Mesenchymal stem cell (in vitro differentiated cells and primary cell): Measurements from ENCODE around the gene CAMK2A.

Experiments used
- DNase-seq: peaks from one replicate; pipeline ENCODE4 v3.0.0-alpha.2; 2013
- H2AFZ ChIP-seq: one replicate; pipeline ENCODE4 v1.6.1; 2013; ENCODE audit warnings: low read depth, mild to moderate bottlenecking, control low read depth, inconsistent platforms, low read length, moderate library complexity
- H2AK5ac ChIP-seq: 2 replicates; pipeline ENCODE4 v1.6.1; 2013; ENCODE audit warnings: low read length, moderate library complexity, mild to moderate bottlenecking, inconsistent platforms; ENCODE audit not compliant: severe bottlenecking
- H2BK120ac ChIP-seq: one replicate; pipeline ENCODE4 v1.6.1; 2013; ENCODE audit warnings: low read depth, mild to moderate bottlenecking, inconsistent platforms, low read length, moderate library complexity
- H2BK12ac ChIP-seq, 2 experiments: one replicate each; pipeline ENCODE4 v1.6.1; 2013; ENCODE audit warnings: inconsistent platforms in 2 of 2, low read length in 2 of 2, mild to moderate bottlenecking in 2 of 2, moderate library complexity in 2 of 2, control low read depth in 1 of 2
- H2BK15ac ChIP-seq: one replicate; pipeline ENCODE4 v1.6.1; 2013; ENCODE audit warnings: mild to moderate bottlenecking, low read depth, inconsistent platforms; ENCODE audit not compliant: poor library complexity, severe bottlenecking
- H2BK5ac ChIP-seq: 2 replicates; pipeline ENCODE4 v1.6.1; 2013; ENCODE audit warnings: low read depth, mild to moderate bottlenecking, low read length, control low read depth, inconsistent platforms; ENCODE audit not compliant: poor library complexity, severe bottlenecking
- H3K14ac ChIP-seq, 2 experiments: one replicate each; pipeline ENCODE4 v1.6.1; 2013; ENCODE audit warnings: inconsistent platforms in 2 of 2, low read length in 2 of 2, control low read depth in 1 of 2, mild to moderate bottlenecking in 1 of 2, moderate library complexity in 1 of 2
- H3K18ac ChIP-seq, 2 experiments: one replicate each; pipeline ENCODE4 v1.6.1; 2013; ENCODE audit warnings: inconsistent platforms in 2 of 2, low read length in 2 of 2, control low read depth in 1 of 2, low read depth in 1 of 2, mild to moderate bottlenecking in 1 of 2
- H3K23ac ChIP-seq, 2 experiments: one replicate each; pipeline ENCODE4 v1.6.1; 2013; ENCODE audit warnings: inconsistent platforms in 2 of 2, low read length in 2 of 2, mild to moderate bottlenecking in 2 of 2, moderate library complexity in 2 of 2, control low read depth in 1 of 2
- H3K27ac ChIP-seq: 2 replicates; pipeline ENCODE4 v1.5.1; 2013; ENCODE audit warnings: mild to moderate bottlenecking, moderate library complexity, low read length, control low read depth, inconsistent platforms; ENCODE audit not compliant: poor library complexity, severe bottlenecking
- H3K27me3 ChIP-seq, 2 experiments: 2 replicates each; pipeline versions ENCODE4 v1.6.1 to v1.7.0; 2013; ENCODE audit warnings: low read length in 2 of 2, mild to moderate bottlenecking in 2 of 2, moderate library complexity in 2 of 2, control low read depth in 1 of 2, inconsistent platforms in 1 of 2; ENCODE audit not compliant: control insufficient read depth in 1 of 2, insufficient read depth in 1 of 2
- H3K36me3 ChIP-seq, 2 experiments: 2 replicates each; pipeline versions ENCODE4 v1.6.1 to v1.7.0; 2013; ENCODE audit warnings: low read length in 2 of 2, control low read depth in 1 of 2, inconsistent platforms in 1 of 2, low read depth in 1 of 2, mild to moderate bottlenecking in 1 of 2; ENCODE audit not compliant: insufficient read depth in 2 of 2, control insufficient read depth in 1 of 2
- H3K4ac ChIP-seq, 2 experiments: one replicate each; pipeline ENCODE4 v1.6.1; 2013; ENCODE audit warnings: inconsistent platforms in 2 of 2, low read length in 2 of 2, mild to moderate bottlenecking in 2 of 2, moderate library complexity in 2 of 2, control low read depth in 1 of 2, low read depth in 1 of 2
- H3K4me1 ChIP-seq: 2 replicates; pipeline ENCODE4 v1.6.1; 2013; ENCODE audit warnings: low read depth, low read length, control low read depth; ENCODE audit not compliant: control insufficient read depth, insufficient read depth
- H3K4me2 ChIP-seq: 2 replicates; pipeline ENCODE4 v1.6.1; 2013; ENCODE audit warnings: low read length, mild to moderate bottlenecking, inconsistent platforms; ENCODE audit not compliant: poor library complexity, severe bottlenecking
- H3K4me3 ChIP-seq, 2 experiments: 2 replicates each; pipeline versions ENCODE4 v1.5.1 to v1.7.0; 2013; ENCODE audit warnings: low read length in 2 of 2, mild to moderate bottlenecking in 2 of 2, control low read depth in 1 of 2, low read depth in 1 of 2; ENCODE audit not compliant: insufficient read depth in 1 of 2
- H3K79me1 ChIP-seq: replicated peaks from 2 replicates; pipeline ENCODE4 v1.6.1; 2013; ENCODE audit warnings: mild to moderate bottlenecking, control low read depth, low read length, inconsistent platforms; ENCODE audit not compliant: poor library complexity, severe bottlenecking
- H3K9ac ChIP-seq: 2 replicates; pipeline ENCODE4 v1.7.0; 2013; ENCODE audit warnings: mild to moderate bottlenecking, low read length, moderate library complexity
- H3K9me3 ChIP-seq: 2 replicates; pipeline ENCODE4 v1.7.0; 2013; ENCODE audit warnings: mild to moderate bottlenecking, low read length; ENCODE audit not compliant: control insufficient read depth
- H4K8ac ChIP-seq: one replicate; pipeline ENCODE4 v1.6.1; 2013; ENCODE audit warnings: inconsistent platforms, mild to moderate bottlenecking, low read length, moderate library complexity
- H4K91ac ChIP-seq: one replicate; pipeline ENCODE4 v1.6.1; 2013; ENCODE audit warnings: mild to moderate bottlenecking, low read length, inconsistent platforms
- WGBS: methylation state at CpG from one replicate; pipeline ENCODE4 v1.1.7; 2013; ENCODE audit warnings: mixed read lengths; 5-methylcytosine and 5-hydroxymethylcytosine counted together

Gene CAMK2A

GRCh38 chr5:150263801-150264621, 25.6 kb downstream of the CAMK2A start:
- peak overlapping the region; percentile 75 to 81 for H2BK12ac ChIP-seq
- H3K4me2 ChIP-seq, result peak overlapping the region; percentile 11
- H2AFZ ChIP-seq, result no peak overlapping the region
- peak overlapping the region; percentile 81 to 96 for H3K18ac ChIP-seq
- WGBS, result 41% methylated on average over 9 of the region's 11 CpGs
- H4K8ac ChIP-seq, result peak overlapping the region; percentile 66
- peak; percentile 84 for DNase-seq
- H3K14ac ChIP-seq, result peak overlapping the region in 1 of 2 experiments; percentile 82
- H3K4me3 ChIP-seq, result peak overlapping the region in 1 of 2 experiments; percentile 62
- H3K27me3 ChIP-seq, result no peaks in the 10 kb centered on the region
- no peaks in the 10 kb centered on the region for H3K9me3 ChIP-seq
- H2BK15ac ChIP-seq, result no peak overlapping the region
- H3K9ac ChIP-seq, result peak overlapping the region; percentile 25
- H4K91ac ChIP-seq, result peak overlapping the region; percentile 95
- peak overlapping the region; percentile 24 for H2AK5ac ChIP-seq
- no peaks in the 10 kb centered on the region for H3K36me3 ChIP-seq
- peaks cover 28% of the 10 kb centered on the region for H3K4me1 ChIP-seq
- H2BK5ac ChIP-seq, result no peak overlapping the region
- peak overlapping the region in 1 of 2 experiments; percentile 65 for H3K4ac ChIP-seq
- no peak overlapping the region for H2BK120ac ChIP-seq
- peak overlapping the region; percentile 1 for H3K27ac ChIP-seq
- no peaks in the 10 kb centered on the region for H3K79me1 ChIP-seq
- H3K23ac ChIP-seq, result no peak overlapping the region

- H3K4me2 ChIP-seq, result peak overlapping the region; percentile 11
- peaks cover 28% of the 10 kb centered on the region for H3K4me1 ChIP-seq
- H2BK12ac ChIP-seq, result peak overlapping the region; percentile 7 to 90
- H3K36me3 ChIP-seq, result no peaks in the 10 kb centered on the region
- peak; percentile 13 for DNase-seq
- 90% methylated on average over 4 of the region's 5 CpGs for WGBS
- H2BK15ac ChIP-seq, result no peak overlapping the region
- peak overlapping the region; percentile 0 to 19 for H3K4ac ChIP-seq
- peak overlapping the region; percentile 25 for H3K9ac ChIP-seq
- H2AK5ac ChIP-seq, result no peak overlapping the region
- H4K8ac ChIP-seq, result peak overlapping the region; percentile 46
- peak overlapping the region in 1 of 2 experiments; percentile 62 for H3K4me3 ChIP-seq
- peak overlapping the region in 1 of 2 experiments; percentile 82 for H3K14ac ChIP-seq
- H2BK120ac ChIP-seq, result no peak overlapping the region
- no peak overlapping the region for H2BK5ac ChIP-seq
- H2AFZ ChIP-seq, result no peak overlapping the region
- peak overlapping the region; percentile 65 to 96 for H3K18ac ChIP-seq
- H3K27me3 ChIP-seq, result no peaks in the 10 kb centered on the region
- H4K91ac ChIP-seq, result peak overlapping the region; percentile 76
- no peaks in the 10 kb centered on the region for H3K79me1 ChIP-seq
- H3K9me3 ChIP-seq, result no peaks in the 10 kb centered on the region
- H3K23ac ChIP-seq, result no peak overlapping the region
- H3K27ac ChIP-seq, result peak overlapping the region; percentile 1
These were observed 26.2 kb downstream of the CAMK2A start for GRCh38 chr5:150263375-150263775.

DNA sequence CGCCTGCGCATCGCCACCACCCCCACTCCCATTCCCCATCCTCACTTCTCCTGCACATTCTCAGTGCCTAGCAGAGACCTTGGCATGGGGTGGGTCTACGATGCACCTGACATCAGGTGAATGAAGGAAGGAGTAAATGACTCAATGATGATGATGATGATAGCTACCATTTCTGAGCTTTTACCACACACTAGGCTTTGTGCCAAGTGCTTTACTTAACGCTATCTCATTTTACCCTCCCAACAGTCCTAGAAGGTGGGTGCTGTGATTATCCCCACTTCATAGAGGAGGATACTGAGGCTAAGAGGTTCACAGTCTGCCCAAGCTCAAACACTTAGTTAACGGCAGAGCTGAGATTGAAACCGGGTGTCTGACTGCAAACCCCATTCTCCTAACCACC, 27.1 kb downstream of the CAMK2A start:
- Histone ChIP-seq H2AK5ac (no peak overlapping the region), H3K27me3 (no peaks in the 10 kb centered on the region), H4K8ac (no peak overlapping the region), H3K14ac (no peak overlapping the region), H4K91ac (no peak overlapping the region), H2BK12ac (no peak overlapping the region), H3K79me1 (no peaks in the 10 kb centered on the region), H3K36me3 (no peaks in the 10 kb centered on the region), H3K18ac (no peak overlapping the region), H3K4ac (no peak overlapping the region), H3K4me3 (no peak overlapping the region), H3K27ac (no peak overlapping the region), H3K23ac (no peak overlapping the region), H3K9me3 (no peaks in the 10 kb centered on the region), H2AFZ (no peak overlapping the region), H3K4me1 (peaks cover 32% of the 10 kb centered on the region), H2BK15ac (no peak overlapping the region), H2BK5ac (no peak overlapping the region), H3K9ac (no peak overlapping the region), H3K4me2 (no peak overlapping the region), H2BK120ac (no peak overlapping the region)
- WGBS, result 100% methylated on average over 4 of the region's 7 CpGs
- no peak for DNase-seq

DNA sequence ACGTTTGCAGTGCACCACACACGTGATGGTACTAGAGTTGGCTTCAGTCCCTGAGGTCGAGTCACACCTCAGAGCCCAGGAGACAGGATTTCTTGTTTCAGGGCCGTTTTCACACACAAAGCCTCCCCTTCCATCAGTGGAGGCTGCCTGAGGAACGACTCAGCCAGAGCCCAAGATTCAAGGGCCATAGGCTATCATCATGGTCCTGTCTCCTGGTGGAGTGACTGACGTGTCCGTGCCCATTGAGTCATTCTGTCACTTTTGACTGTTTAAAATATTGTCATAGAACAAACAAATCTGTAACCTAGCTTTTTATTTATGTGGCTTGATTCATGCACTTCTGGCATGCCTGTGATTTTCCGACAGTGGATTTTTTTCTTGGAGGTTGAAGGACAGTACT, 28.3 kb downstream of the CAMK2A start:
- Histone ChIP-seq H3K4me3 (no peak overlapping the region), H3K18ac (peak overlapping the region in 1 of 2 experiments; percentile 31), H3K9me3 (no peaks in the 10 kb centered on the region), H2BK5ac (no peak overlapping the region), H2AFZ (peak overlapping the region; percentile 10), H3K9ac (no peak overlapping the region), H3K79me1 (no peaks in the 10 kb centered on the region), H3K23ac (no peak overlapping the region), H3K27ac (no peak overlapping the region), H3K27me3 (no peaks in the 10 kb centered on the region), H3K36me3 (no peaks in the 10 kb centered on the region), H3K4me2 (no peak overlapping the region), H3K4ac (no peak overlapping the region), H3K14ac (no peak overlapping the region), H2BK12ac (peak overlapping the region in 1 of 2 experiments; percentile 92), H4K8ac (peak overlapping the region; percentile 69), H4K91ac (no peak overlapping the region), H2AK5ac (no peak overlapping the region), H3K4me1 (peaks cover 30% of the 10 kb centered on the region), H2BK120ac (no peak overlapping the region), H2BK15ac (no peak overlapping the region)
- peak; percentile 28 for DNase-seq
- 27% methylated on average over 6 of the region's 8 CpGs for WGBS
